ENCODE measurements around the gene PC. TPM values are rescaled to one million over a fixed set of nuclear protein-coding genes. Genes with fewer than 3 reads are reported as not detected.
A peak's percentile ranks its signal among the peaks of the same experiment; 100 is the strongest.
"Not testable (repeated sequence)": the region's sequence is repeated elsewhere in the genome, so short reads cannot be mapped to it uniquely, and the experiment has no call there.

PC gene
- total and polyA plus RNA-seq, 5 experiments from 2014 or later: 3.5 to 8.5 (median 6.9) TPM

DNA sequence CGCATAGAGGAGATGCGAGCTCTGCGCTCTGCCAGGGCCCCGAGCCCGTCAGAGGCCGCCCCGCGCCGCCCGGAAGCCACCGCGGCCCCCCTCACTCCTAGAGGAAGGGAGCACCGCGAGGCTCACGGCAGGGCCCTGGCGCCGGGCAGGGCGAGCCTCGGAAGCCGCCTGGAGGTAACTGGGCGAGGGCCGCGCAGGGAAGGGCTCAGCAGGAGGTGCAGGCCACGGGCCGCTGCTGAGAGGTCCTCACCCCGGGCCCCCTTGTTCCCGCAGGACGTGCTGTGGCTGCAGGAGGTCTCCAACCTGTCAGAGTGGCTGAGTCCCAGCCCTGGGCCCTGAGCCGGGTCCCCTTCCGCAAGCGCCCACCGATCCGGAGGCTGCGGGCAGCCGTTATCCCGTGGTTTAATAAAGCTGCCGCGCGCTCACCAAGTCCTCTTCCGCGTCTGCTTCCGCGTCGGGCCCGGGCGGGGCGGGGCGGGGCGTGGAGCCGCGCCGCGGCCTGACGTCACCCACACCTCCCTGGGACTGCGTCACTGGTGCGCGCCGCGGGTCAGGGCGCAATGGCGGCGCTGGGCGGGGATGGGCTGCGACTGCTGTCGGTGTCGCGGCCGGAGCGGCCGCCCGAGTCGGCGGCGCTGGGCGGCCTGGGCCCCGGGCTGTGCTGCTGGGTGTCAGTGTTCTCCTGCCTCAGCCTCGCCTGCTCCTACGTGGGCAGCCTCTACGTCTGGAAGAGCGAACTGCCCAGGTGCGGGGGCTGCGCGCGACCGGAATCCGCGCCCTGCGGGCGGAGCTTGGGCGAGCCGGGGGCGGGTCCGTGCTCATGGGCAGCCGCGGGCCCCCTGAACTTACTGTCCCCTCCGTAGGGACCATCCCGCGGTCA lies 115.0 kb downstream of the PC start, which contains the start of gene RCE1:
TSS of gene RCE1 (plus strand) at position 546 of the 880 bp plus-strand sequence. CDS start at position 561, 15 bp downstream.
- Mint-ChIP-seq H3K9me3 (no peaks in the 10 kb centered on the region), H3K4me1 (peaks cover 28 to 62% (median 45%) of the 10 kb centered on the region in 4 donors), H3K27ac (peak within 1 kb of the TSS; percentile 84 to 97 (median 96)), H3K36me3 (peaks cover 0 to 19% (median 4%) of the 10 kb centered on the region in 3 donors), H3K27me3 (no peaks in the 10 kb centered on the region), H3K4me3 (peak within 1 kb of the TSS; percentile 90 to 95 (median 94))
- ATAC-seq (peak; percentile 79 to 86), DNase-seq (peak; percentile 86 to 95 (median 91))
- POLR2A ChIA-PET: interaction anchor here (0.6 to 4.1 kb wide), 30 partner anchors 9 to 774 kb away, joined by 3 to 35 read pairs (median 3); partner anchors contain the start of genes BRMS1, PC, RBM14 and RBM4B

DNA sequence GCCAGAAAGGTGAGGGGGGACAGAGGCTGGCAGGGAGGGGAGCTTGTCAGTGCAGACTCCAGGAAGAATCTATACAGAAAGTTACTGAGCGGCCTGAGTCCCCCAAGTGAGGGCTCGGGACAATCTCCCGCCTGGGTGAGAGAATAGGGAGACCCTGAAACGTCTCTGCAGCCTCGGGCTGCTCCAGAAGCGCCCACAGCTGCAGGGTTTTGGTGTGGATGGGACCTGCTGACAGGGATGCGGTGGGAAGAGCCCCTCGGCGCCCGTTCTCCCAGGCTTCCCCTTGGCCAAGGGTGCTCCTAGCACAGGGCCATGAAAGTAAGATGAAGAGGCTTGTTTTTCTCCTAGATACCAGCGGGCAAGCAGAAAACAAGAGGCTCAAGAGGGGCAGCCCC lies 115.7 kb downstream of the PC start:
- H3K4me1 Mint-ChIP-seq: peaks cover 28 to 67% (median 47%) of the 10 kb centered on the region in 4 donors
- no peaks in the 10 kb centered on the region for H3K9me3 Mint-ChIP-seq
- POLR2A ChIA-PET: interaction anchor here (0.6 to 4.1 kb wide), 24 partner anchors 9 to 773 kb away, joined by 3 to 35 read pairs (median 3); partner anchors contain the start of genes BRMS1, PC, RBM14 and RBM4B
- DNase-seq: no peak
- ATAC-seq: no peak
- H3K36me3 Mint-ChIP-seq: peaks cover 0 to 23% (median 4%) of the 10 kb centered on the region in 3 donors
- peak overlapping the region; percentile 84 to 97 (median 96) for H3K27ac Mint-ChIP-seq
- H3K27me3 Mint-ChIP-seq: no peaks in the 10 kb centered on the region
- H3K4me3 Mint-ChIP-seq: peak overlapping the region; percentile 90 to 95 (median 93)

DNA sequence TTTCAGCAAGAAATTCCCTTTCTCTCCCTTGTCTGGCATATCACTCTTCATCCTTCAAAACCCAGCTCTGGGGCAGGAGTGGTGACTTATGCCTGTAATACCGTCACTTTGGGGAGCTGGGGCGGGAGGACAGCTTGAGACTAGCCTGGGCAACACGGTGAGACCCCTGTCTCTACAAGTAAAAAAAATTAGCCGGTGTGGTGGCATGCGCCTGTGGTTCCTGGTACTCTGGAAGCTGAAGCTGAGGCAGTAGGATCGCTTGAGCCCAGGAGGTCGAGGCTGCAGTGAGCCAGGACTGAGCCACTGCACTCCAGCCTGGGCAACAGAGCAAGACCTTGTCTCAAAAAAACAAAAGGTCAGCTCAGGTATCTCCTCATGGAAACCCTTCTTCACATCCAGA lies 116.3 kb downstream of the PC start:
- no peaks in the 10 kb centered on the region for H3K27me3 Mint-ChIP-seq
- peaks cover 28 to 67% (median 47%) of the 10 kb centered on the region in 4 donors for H3K4me1 Mint-ChIP-seq
- POLR2A ChIA-PET: interaction anchor here (0.8 to 4.1 kb wide), 17 partner anchors 8 to 773 kb away, joined by 3 to 35 read pairs (median 3); partner anchors contain the start of genes PC, RBM14 and RBM4B
- ATAC-seq (no peak), DNase-seq (no peak)
- no peaks in the 10 kb centered on the region for H3K9me3 Mint-ChIP-seq
- peak overlapping the region; percentile 84 to 97 (median 96) for H3K27ac Mint-ChIP-seq
- H3K4me3 Mint-ChIP-seq: peak overlapping the region; percentile 90 to 95 (median 93)
- peaks cover 0 to 23% (median 4%) of the 10 kb centered on the region in 3 donors for H3K36me3 Mint-ChIP-seq

DNA sequence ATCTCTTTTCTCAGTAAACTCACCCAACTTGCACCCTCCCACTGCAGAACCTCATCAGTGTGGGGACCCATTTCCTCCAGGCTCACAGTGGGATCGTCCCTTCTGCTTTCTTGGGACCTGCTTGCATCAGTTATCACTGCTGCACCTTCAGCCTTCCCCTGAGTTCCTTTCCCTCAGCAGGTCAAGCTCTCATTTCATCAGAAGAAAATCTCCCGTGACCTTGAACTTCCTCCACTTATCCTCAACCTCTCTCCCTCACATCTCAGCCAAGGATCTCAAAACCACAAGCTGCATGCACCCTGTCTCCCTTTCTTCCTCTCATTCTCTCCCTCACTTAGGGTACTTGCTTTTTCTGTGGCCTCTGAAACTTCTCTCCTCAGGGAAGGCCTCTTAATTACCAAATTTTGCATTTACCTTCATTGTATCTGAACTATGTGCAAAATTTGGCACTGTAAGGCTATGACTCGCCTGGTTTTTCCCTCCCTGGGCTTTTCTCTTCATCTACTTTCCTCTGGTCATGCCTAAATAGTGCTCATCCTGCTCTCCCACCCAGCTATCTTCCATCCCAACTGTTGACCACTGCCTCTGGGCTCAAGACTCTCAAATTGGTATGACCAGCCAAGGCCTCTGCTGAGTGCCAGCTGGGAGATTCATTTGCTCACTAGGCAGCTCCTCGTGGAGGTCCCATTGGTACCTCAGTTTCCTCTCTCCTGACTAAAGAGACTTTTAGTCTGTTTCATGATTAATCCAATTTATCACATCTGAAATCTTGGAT lies 117.7 kb downstream of the PC start:
- Mint-ChIP-seq H3K27ac (peak overlapping the region; percentile 11 to 96 (median 71)), H3K27me3 (no peaks in the 10 kb centered on the region), H3K4me1 (peaks cover 28 to 64% (median 47%) of the 10 kb centered on the region in 4 donors), H3K9me3 (no peaks in the 10 kb centered on the region), H3K36me3 (peaks cover 0 to 20% (median 4%) of the 10 kb centered on the region in 3 donors), H3K4me3 (peak overlapping the region; percentile 28 to 93 (median 57))
- ATAC-seq: no peak
- DNase-seq: no peak
- POLR2A ChIA-PET: interaction anchor here (0.7 to 1.0 kb wide), 6 partner anchors 17 to 1185 kb away, joined by 3 to 6 read pairs (median 4); partner anchors contain the start of genes CTSF and RBM4B

DNA sequence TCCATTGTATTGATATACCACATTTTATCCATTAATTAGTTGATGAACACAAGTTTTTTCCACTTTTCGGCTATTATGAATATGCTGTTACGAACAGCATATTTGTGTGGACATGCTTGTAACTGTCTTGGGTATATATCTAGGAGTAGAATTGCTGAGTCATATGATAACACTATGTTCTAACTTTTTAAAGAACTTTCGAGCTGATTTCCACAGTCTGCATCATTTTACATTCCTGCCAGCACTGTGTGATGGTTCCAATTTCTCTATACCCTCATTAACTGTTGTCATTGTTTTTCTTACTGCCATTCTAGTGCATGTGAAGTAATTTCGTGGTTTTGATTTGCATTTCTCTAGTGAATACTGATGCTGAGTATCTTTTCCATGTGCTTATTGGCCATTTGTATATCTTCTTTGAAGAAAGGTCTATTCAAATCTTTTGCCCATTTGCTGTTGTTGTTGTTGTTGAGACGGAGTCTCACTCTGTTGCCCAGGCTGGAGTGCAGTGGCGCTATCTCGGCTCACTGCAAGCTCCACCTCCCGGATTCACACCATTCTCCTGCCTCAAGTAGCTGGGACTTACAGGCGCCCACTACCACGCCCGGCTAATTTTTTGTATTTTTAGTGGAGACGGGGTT lies 122.3 kb downstream of the PC start:
- Mint-ChIP-seq H3K36me3 (peaks cover 0 to 16% (median 0%) of the 10 kb centered on the region in 3 donors), H3K4me1 (peaks cover 10 to 41% (median 26%) of the 10 kb centered on the region in 4 donors), H3K9me3 (no peaks in the 10 kb centered on the region), H3K4me3 (no peak overlapping the region), H3K27ac (peak overlapping the region in 6 of 10 donors; percentile 3 to 70 (median 24)), H3K27me3 (no peaks in the 10 kb centered on the region)
- ATAC-seq (no peak), DNase-seq (no peak)
- POLR2A ChIA-PET: interaction anchor here (0.6 kb wide), 1 partner anchor 107 kb away, joined by 6 read pairs; no protein-coding TSS in a partner anchor

DNA sequence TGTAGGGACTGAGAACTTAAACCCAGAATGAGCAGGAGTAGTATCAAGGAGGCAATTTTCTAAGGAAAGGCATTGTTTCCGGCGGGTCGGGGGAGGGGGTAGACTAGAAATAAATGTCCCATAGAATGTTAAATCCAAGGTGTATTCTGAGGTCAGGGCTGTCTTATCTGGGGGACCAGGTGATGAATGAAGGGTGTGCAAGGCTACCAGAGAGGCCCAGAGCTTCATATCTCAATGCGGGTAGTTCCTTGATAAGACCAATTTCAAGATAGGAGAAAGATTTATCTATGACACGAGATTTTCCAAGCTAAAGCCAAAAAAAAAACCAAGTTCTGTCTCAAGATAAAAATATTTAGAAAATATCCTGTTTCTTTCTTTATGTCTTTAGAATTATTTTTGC lies 123.2 kb downstream of the PC start:
- POLR2A ChIA-PET: interaction anchor here (2.8 kb wide), 1 partner anchor 8 kb away, joined by 13 read pairs; the partner anchor contains the start of gene RCE1
- no peaks in the 10 kb centered on the region for H3K9me3 Mint-ChIP-seq
- H3K4me3 Mint-ChIP-seq: no peak overlapping the region
- ATAC-seq (no peak), DNase-seq (no peak)
- H3K36me3 Mint-ChIP-seq: peaks cover 0 to 10% (median 0%) of the 10 kb centered on the region in 3 donors
- peak overlapping the region in 7 of 10 donors; percentile 3 to 87 (median 17) for H3K27ac Mint-ChIP-seq
- peaks cover 2 to 32% (median 16%) of the 10 kb centered on the region in 4 donors for H3K4me1 Mint-ChIP-seq
- H3K27me3 Mint-ChIP-seq: no peaks in the 10 kb centered on the region

DNA sequence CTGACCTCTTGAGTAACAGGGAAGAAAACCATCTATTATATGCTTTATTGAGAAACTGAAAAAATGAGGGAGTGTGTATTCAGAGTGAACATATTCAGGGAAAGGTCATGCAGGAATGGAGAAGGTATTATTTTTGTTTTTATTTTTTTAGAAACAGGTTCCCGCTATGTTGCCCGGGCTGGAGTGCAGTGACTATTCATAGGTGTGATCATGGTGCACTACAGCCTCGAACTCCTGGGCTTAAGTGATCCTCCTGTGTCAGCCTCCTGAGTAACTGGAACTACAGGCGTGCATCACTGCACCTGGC lies 123.7 kb downstream of the PC start:
- ATAC-seq (no peak), DNase-seq (no peak)
- H3K4me1 Mint-ChIP-seq: peaks cover 2 to 27% (median 13%) of the 10 kb centered on the region in 4 donors
- no peaks in the 10 kb centered on the region for H3K9me3 Mint-ChIP-seq
- H3K27me3 Mint-ChIP-seq: no peaks in the 10 kb centered on the region
- no peak overlapping the region for H3K4me3 Mint-ChIP-seq
- POLR2A ChIA-PET: interaction anchor here (0.6 to 2.8 kb wide), 3 partner anchors 9 to 139 kb away, joined by 3 to 13 read pairs (median 5); partner anchors contain the start of gene RCE1
- peak overlapping the region; percentile 3 to 82 (median 74) for H3K27ac Mint-ChIP-seq
- peaks cover 0 to 10% (median 0%) of the 10 kb centered on the region in 3 donors for H3K36me3 Mint-ChIP-seq

DNA sequence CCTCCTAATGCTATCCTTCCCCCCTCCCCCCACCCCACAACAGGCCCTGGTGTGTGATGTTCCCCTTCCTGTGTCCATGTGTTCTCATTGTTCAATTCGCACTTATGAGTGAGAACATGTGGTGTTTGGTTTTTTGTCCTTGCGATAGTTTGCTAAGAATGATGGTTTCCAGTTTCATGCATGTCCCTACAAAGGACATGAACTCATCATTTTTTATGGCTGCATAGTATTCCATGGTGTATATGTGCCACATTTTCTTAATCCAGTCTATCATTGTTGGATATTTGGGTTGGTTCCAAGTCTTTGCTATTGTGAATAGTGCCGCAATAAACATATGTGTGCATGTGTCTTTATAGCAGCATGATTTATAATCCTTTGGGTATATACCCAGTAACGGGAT lies 133.6 kb downstream of the PC start:
- not testable (repeated sequence) for H3K4me3 Mint-ChIP-seq, DNase-seq, H3K36me3 Mint-ChIP-seq, H3K27me3 Mint-ChIP-seq, H3K4me1 Mint-ChIP-seq, H3K9me3 Mint-ChIP-seq, H3K27ac Mint-ChIP-seq, ATAC-seq
- POLR2A ChIA-PET: interaction anchor here (1.0 kb wide), 1 partner anchor 16 kb away, joined by 4 read pairs; no protein-coding TSS in a partner anchor

DNA sequence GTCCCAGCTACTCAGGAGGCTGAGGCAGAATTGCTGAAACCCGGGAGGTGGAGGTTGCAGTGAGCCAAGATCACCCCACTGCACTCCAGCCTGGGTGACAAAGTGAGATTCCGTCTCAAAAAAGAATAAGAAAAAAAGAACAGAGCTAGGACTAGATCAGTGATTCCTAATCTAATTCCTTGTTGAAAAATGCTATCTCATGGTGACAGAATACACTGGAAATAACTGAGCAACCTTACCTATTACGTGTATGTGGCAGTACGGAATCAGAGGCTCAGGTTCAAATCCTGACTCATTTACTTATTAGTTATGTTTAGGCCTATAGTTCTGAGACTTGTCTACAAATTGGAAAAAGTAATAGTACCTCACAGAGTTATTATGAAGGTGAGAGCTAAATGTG lies 134.5 kb downstream of the PC start:
- Mint-ChIP-seq H3K4me3 (no peak overlapping the region), H3K36me3 (peaks cover 0 to 8% (median 0%) of the 10 kb centered on the region in 3 donors), H3K27ac (no peak overlapping the region), H3K27me3 (no peaks in the 10 kb centered on the region), H3K9me3 (no peaks in the 10 kb centered on the region), H3K4me1 (peaks cover 0 to 3% (median under 1%) of the 10 kb centered on the region in 4 donors)
- DNase-seq (no peak), ATAC-seq (no peak)
- POLR2A ChIA-PET: interaction anchor here (0.9 to 1.0 kb wide), 2 partner anchors 17 to 28 kb away, joined by 3 to 4 read pairs; no protein-coding TSS in a partner anchor

DNA sequence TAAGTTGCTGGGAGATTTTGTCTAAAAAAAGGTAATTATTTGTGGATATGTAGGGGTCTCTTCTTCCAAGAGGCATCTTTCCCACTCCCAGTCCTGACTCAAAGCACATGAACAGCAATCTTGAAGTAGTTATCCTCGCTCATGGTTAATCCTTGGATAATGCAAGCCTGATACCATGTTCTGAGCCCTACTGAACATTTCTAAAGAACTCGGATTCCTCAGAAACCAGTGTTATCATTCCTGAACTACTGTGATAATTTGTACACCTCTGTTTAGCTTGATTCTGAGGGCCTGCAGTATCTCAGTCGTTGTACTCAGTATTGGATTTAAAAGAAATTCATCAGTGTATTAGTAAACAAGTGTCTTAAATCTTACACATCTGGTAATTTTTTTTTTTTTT lies 137.3 kb downstream of the PC start:
- Mint-ChIP-seq H3K36me3 (no peaks in the 10 kb centered on the region), H3K27ac (no peak overlapping the region), H3K27me3 (no peaks in the 10 kb centered on the region), H3K9me3 (no peaks in the 10 kb centered on the region), H3K4me3 (no peak overlapping the region), H3K4me1 (no peaks in the 10 kb centered on the region)
- ATAC-seq: no peak
- no peak for DNase-seq
- POLR2A ChIA-PET: interaction anchor here (0.7 kb wide), 1 partner anchor 51 kb away, joined by 4 read pairs; no protein-coding TSS in a partner anchor

DNA sequence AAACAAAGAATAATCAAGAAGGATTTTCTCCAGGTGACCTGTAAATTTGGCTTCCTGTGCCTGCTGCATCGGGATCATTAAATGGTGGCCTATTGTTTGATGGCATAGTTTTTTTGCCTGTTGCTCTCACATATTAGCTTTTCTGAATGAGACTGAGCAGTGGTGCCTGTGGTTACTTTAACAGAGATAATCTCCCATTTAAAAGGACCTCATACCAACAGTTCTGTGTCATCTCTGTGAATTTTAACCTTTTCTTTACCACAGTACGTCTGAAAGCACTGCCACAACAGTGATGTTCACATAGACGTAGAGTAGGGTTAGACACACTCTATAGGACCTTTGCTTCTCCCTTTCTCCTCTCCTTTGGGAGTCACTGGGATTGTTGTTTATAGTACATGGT lies 137.8 kb downstream of the PC start:
- H3K4me3 Mint-ChIP-seq: no peak overlapping the region

More for the DNA sequence above, 137.8 kb downstream of the PC start:
- POLR2A ChIA-PET: interaction anchor here (0.7 kb wide), 1 partner anchor 51 kb away, joined by 4 read pairs; no protein-coding TSS in a partner anchor
- Mint-ChIP-seq H3K36me3 (no peaks in the 10 kb centered on the region), H3K27me3 (no peaks in the 10 kb centered on the region), H3K27ac (no peak overlapping the region), H3K4me1 (no peaks in the 10 kb centered on the region), H3K9me3 (no peaks in the 10 kb centered on the region)
- ATAC-seq (no peak), DNase-seq (no peak)
